GM13976 (cell line): ENCODE data around the gene TYROBP.

Experiments
- DNase-seq: peaks from one replicate; pipeline ENCODE4 v3.0.0; 2012; ENCODE audit warnings: low spot score
- CTCF ChIP-seq: IDR thresholded peaks from 2 replicates; pipeline ENCODE4 v1.5.1; 2012; ENCODE audit warnings: borderline replicate concordance, mild to moderate bottlenecking; ENCODE audit not compliant: insufficient read depth; ENCODE audit errors: extremely low read depth, missing control alignments, control extremely low read depth
- in situ Hi-C: fragments of 300-500 bp; cut with MboI; formaldehyde crosslinking; loops from one replicate; pipeline ENCODE4 v1.12.0; 2022; ENCODE audit warnings: low sequenced_read_pairs, mixed read lengths, inconsistent platforms; ENCODE audit not compliant: unreplicated experiment

Gene TYROBP

GRCh38 chr19:35868172-35868822, 39.8 kb downstream of the TYROBP start, which contains the start of gene APLP1:
Gene APLP1 (plus strand): TSS chr19:35868574. CDS start chr19:35868637, 63 bp downstream.
- in situ Hi-C loops = no loop called here
- no peak for TF ChIP-seq CTCF
- peak; percentile 83 for DNase-seq

DNA sequence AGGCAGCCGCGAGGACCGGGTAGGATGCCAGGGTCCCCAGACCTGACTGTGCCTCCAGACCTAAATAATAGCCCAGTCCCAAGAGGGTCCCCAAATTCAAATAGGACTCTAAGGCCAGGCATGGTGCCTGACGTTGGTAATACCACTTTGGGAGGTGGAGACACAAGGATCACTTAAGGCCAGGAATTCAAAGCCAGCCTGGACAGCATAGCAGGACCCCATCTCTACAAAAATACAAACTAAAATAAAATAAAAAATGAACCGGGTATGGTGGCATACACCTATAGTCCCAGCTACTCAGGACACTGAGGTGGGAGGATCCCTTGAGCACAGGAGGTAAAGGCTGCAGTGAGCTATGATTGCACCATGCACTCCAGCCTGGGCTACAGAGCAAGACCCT, 45.1 kb downstream of the TYROBP start:
- DNase-seq = no peak
- no peak for TF ChIP-seq CTCF
- in situ Hi-C loops = no loop called here

GRCh38 chr19:35862528-35862927, 45.6 kb downstream of the TYROBP start:
- no peak for DNase-seq
- no peak for TF ChIP-seq CTCF
- in situ Hi-C loops = no loop called here

GRCh38 chr19:35861640-35862160, 46.4 kb downstream of the TYROBP start:
- TF ChIP-seq CTCF = no peak
- in situ Hi-C loops = no loop called here
- DNase-seq = no peak

DNA sequence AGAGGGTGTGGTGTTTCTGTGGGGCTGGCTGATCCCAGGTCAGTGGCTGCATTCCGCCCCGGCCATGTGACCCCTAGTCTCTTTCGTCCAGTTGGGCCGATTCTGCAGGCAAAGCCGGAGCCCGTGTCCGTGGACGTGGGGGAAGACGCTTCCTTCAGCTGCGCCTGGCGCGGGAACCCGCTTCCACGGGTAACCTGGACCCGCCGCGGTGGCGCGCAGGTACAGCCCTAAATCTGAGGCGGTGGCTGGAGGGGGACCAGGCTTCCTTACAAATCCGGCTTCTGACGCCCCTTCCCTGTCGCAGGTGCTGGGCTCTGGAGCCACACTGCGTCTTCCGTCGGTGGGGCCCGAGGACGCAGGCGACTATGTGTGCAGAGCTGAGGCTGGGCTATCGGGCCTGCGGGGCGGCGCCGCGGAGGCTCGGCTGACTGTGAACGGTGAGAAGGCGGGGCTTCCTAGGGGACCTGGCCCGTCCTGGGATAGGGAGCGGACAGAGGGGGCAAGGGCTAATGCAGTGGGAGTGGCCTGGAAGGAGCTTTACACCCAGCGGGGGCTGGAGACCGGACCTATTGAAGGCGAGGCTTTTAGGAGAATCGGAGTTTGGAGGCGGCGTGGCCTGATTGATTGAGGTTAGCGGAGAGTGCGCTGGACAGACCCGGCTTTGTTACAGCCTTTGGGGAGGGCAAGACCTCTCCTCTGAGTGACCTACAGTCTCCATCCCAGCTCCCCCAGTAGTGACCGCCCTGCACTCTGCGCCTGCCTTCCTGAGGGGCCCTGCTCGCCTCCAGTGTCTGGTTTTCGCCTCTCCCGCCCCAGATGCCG, 47.1 kb downstream of the TYROBP start:
- no peak for TF ChIP-seq CTCF
- DNase-seq = no peak
- in situ Hi-C loops = no loop called here

- TF ChIP-seq CTCF = no peak
- in situ Hi-C loops = no loop called here
- DNase-seq = no peak
These were observed 47.7 kb downstream of the TYROBP start for GRCh38 chr19:35860436-35860817.
